GM21528 (cell line): ENCODE results near the gene SP140.
"Not testable (repeated sequence)": the region's sequence is repeated elsewhere in the genome, so short reads cannot be mapped to it uniquely, and the experiment has no call there.

Source experiments
- ATAC-seq: cut with Tn5 transposase; IDR thresholded peaks from one replicate; pipeline ENCODE4 v1.9.1; 2021; ENCODE audit warnings: mild to moderate bottlenecking, moderate library complexity; ENCODE audit not compliant: unreplicated experiment, low FRiP score

SP140 gene

GRCh38 chr2:230323385-230324106 lies 98.0 kb downstream of the SP140 start:
- ATAC-seq: no peak

- ATAC-seq: no peak
Measured at GRCh38 chr2:230324503-230324902, 99.0 kb downstream of the SP140 start.

GRCh38 chr2:230325316-230326243 lies 100.0 kb downstream of the SP140 start:
- ATAC-seq: no peak

- ATAC-seq: peak; percentile 89
Measured at GRCh38 chr2:230326453-230327417, 101.2 kb downstream of the SP140 start, which contains the start of gene SP140L. SP140L (plus strand) TSS chr2:230327193; CDS start chr2:230327270, 77 bp downstream.

GRCh38 chr2:230327418-230328154 lies 102.0 kb downstream of the SP140 start:
- ATAC-seq: peak; percentile 72

GRCh38 chr2:230328155-230328458 lies 102.6 kb downstream of the SP140 start:
- no peak for ATAC-seq

- no peak for ATAC-seq
Measured at GRCh38 chr2:230329946-230330605, 104.5 kb downstream of the SP140 start.

- no peak for ATAC-seq
Measured at GRCh38 chr2:230330725-230331124, 105.2 kb downstream of the SP140 start.

GRCh38 chr2:230335461-230335863 lies 109.9 kb downstream of the SP140 start:
- no peak for ATAC-seq

GRCh38 chr2:230335864-230336506 lies 110.4 kb downstream of the SP140 start:
- no peak for ATAC-seq

GRCh38 chr2:230341936-230342528 lies 116.5 kb downstream of the SP140 start:
- ATAC-seq: not testable (repeated sequence)

- not testable (repeated sequence) for ATAC-seq
Measured at GRCh38 chr2:230343041-230343624, 117.6 kb downstream of the SP140 start.

GRCh38 chr2:230343747-230344146 lies 118.2 kb downstream of the SP140 start:
- ATAC-seq: no peak

GRCh38 chr2:230346465-230346864 lies 120.9 kb downstream of the SP140 start:
- ATAC-seq: no peak

- no peak for ATAC-seq
Measured at GRCh38 chr2:230346921-230347533, 121.5 kb downstream of the SP140 start.

GRCh38 chr2:230347659-230348305 lies 122.2 kb downstream of the SP140 start:
- ATAC-seq: no peak

GRCh38 chr2:230348787-230349186 lies 123.3 kb downstream of the SP140 start:
- ATAC-seq: no peak
